Measurements from ENCODE around the gene COG2.

- TF ChIP-seq POLR2AphosphoS5 (IDR thresholded peaks at IDR 0.05) (no peak), CTCF (IDR thresholded peaks at IDR 0.05) (no peak)
These were observed 86.6 kb downstream of the COG2 start for GRCh38 chr1:230728710-230729392.
